ENCODE results near the gene PDE6H.

PDE6H gene

GRCh38 chr12:14974633-14975032 is 1.8 kb downstream of the PDE6H start:
- no peak for DNase-seq (ENCODE audit: low read depth)

- no peak for DNase-seq (ENCODE audit: low read depth)
Observed at GRCh38 chr12:14975457-14975856, 2.6 kb downstream of the PDE6H start.

- no peak for DNase-seq (ENCODE audit: low read depth)
Observed at GRCh38 chr12:14976658-14977057, 3.8 kb downstream of the PDE6H start.

GRCh38 chr12:14979468-14979867 is 6.6 kb downstream of the PDE6H start:
- no peak for DNase-seq (ENCODE audit: low read depth)

DNA sequence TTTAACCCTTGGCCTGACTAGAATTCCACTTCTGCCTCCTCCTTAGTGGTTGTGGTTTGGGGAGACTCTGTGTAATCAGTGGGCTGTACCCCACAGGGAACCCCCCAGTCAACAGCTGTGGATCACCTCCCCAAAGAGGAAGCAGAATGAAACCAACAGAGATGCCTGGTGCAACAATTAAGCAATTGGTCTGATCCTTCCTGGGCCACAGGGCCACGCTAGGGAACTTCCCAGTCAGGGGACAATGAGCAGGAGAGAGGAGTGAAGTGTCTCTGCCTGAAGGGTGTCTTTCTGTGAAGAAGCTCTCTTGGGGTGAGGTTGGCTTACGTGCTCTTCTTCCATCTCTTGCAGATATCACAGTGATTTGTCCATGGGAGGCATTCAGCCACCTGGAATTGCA is 8.2 kb downstream of the PDE6H start:
- DNase-seq (ENCODE audit: low read depth) = no peak

GRCh38 chr12:14982562-14982961 is 9.7 kb downstream of the PDE6H start:
- no peak for DNase-seq (ENCODE audit: low read depth)

DNA sequence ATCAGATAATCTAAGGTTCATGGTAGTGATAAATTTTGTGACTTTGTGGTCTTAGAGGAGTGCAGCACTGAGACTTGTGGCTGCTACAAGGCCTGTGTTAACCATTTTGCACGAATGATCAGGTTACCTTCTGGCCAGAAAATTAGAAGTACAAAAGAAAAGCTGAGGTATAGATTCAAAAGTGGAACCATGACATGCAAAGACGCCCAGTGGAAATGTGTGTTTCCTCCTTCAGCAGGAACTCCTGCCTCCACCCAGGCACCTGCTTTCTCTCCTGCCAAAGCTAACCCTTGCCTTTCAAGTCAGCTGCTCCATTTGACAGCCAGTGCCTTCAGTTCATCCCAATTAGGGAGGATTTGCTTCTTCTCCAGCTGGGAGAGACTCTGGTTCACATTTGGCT is 10.1 kb downstream of the PDE6H start:
- no peak for DNase-seq (ENCODE audit: low read depth)

DNA sequence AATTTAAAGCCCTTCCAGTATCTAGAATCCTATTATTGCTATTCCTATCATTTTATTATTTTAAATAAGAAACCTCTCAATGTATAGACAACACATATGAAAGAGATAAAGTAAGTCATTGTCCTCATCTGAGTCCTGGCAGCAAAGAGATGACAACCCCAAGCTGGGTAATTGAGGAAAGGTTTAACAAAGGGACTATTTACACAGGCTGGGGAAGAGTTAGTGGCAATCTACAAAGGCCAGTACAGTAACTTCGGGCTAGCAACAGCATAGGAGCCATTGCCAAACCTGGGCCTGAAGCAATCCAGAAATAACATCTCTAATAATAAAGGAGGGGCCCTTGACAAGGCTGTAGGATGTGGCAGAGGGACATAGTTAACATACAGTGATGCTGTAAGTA is 11.2 kb downstream of the PDE6H start:
- no peak for DNase-seq (ENCODE audit: low read depth)

DNA sequence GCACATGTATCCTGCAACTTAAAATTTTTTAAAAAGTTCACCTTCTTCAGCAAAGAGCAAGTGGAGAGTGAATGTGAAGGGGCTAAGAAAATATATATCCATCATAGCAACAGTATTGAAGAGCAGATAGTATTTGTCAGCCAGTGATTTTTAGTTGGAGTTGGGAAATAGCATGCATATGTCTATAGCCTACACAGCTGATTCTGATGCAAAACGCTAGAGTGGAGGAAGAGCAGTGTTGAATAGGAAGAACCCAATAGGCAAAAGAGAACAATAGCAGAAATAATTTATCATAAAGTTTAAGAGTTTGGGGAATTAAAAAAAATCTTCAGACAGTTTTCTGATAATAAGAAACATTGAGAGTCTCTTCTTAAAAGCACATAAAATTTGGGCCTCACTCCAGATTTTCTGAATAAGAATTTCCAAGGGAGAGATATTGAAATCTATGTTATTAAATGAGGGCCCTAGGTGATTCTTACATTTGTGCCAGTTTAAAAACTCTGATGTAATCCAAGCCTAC is 12.0 kb downstream of the PDE6H start:
- no peak for DNase-seq (ENCODE audit: low read depth)

GRCh38 chr12:14986449-14986848 is 13.6 kb downstream of the PDE6H start:
- no peak for DNase-seq (ENCODE audit: low read depth)

GRCh38 chr12:14988035-14988434 is 15.2 kb downstream of the PDE6H start:
- DNase-seq (ENCODE audit: low read depth) = no peak

GRCh38 chr12:14989790-14990189 is 16.9 kb downstream of the PDE6H start:
- no peak for DNase-seq (ENCODE audit: low read depth)

- DNase-seq (ENCODE audit: low read depth) = no peak
Observed at GRCh38 chr12:14991069-14991468, 18.2 kb downstream of the PDE6H start.

GRCh38 chr12:14992673-14993072 is 19.8 kb downstream of the PDE6H start:
- DNase-seq (ENCODE audit: low read depth) = no peak

- DNase-seq (ENCODE audit: low read depth) = no peak
Observed at GRCh38 chr12:14993117-14993516, 20.3 kb downstream of the PDE6H start.

DNA sequence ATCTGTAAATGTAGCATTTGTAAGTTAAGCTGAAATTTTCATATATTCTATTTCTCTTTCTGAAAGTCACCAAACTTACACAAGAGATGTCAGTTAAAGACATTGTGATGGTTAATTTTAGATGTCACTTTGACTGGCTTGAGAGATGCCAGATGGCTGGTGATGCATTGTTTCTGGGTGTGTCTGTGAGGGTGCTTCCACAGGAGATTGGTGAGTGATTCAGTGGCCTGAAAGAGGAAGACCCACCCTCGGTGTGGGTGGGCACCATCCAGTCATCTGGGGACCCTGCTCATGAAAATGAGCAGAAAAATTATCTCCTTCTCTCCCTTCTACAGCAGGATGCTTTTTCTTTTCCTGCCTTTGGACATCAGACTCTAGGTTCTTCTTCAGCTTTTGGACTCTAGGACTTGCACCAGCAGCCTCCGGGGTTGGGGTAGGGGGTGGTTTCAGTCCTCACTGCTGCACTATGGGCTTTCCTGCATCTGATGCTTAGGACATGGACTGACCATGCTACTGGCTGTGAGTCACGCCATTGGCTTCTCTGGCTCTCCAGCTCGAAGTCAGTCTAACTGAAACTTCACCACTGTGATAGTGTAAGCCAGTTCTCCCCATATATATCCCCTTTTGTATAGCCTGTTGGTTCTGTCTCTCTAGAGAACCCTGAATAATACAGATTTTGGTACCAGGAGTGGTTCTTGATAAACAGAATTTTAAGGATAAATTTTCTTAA is 20.9 kb downstream of the PDE6H start:
- DNase-seq (ENCODE audit: low read depth) = peak; percentile 51

DNA sequence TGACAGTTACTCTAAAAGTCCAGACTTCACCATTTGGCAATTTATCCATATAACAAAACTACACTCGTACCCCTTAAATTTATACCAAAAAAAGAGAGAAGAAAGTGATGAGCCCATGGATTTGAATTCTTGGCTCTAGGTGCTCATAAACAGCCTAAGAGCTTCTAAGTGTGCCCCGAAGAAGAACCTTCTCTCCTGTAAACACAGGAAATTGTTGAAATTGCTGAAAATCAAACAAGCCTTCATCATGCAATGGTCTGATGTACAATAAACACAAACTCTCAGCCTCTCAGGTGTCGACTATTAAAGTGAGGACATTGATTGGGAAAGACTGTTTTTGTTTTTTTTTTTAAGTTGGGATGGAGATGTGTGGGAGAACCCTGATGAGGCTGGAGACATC is 21.8 kb downstream of the PDE6H start:
- DNase-seq (ENCODE audit: low read depth) = no peak

DNA sequence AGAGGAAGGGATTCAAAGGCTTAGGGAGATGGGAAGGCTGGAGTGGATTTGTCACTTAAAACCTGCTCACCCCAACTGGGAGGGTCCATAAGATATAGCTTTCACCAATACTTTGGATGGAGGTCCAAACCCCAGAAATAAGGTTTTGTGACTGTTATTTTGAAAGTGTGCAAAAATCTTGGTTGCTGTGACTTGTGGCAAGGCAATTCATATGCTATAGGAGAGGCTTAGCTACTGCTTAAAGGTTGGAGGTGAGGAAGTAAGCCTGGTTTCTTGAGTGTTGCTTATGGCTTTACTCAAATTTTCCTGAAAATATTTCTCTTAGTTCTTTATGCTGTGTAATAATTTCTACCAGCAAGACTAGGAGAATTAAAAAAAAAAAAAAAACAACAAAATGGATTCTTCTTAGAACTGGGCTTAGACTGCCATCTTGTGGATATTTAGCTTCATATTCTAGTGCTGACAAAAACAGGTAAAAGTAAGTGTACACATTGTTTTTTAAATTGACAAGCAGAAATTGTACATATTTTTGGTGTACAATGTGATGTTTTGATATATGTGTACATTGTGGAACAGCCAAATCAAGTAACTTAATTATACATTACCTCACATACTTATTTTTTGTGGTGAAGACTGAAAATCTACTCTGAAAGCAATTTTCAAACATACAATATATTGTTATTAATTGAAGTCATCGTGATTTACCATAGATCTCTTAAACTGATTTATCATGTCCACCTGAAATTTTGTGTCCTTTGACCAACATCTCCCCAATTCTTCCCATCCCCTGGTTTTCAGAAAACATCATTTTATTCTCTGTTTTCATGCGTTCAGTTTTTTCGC is 23.0 kb downstream of the PDE6H start:
- DNase-seq (ENCODE audit: low read depth) = peak; percentile 59

GRCh38 chr12:14997998-14998397 is 25.2 kb downstream of the PDE6H start:
- no peak for DNase-seq (ENCODE audit: low read depth)

GRCh38 chr12:14999021-14999694 is 26.3 kb downstream of the PDE6H start:
- DNase-seq (ENCODE audit: low read depth) = no peak

DNA sequence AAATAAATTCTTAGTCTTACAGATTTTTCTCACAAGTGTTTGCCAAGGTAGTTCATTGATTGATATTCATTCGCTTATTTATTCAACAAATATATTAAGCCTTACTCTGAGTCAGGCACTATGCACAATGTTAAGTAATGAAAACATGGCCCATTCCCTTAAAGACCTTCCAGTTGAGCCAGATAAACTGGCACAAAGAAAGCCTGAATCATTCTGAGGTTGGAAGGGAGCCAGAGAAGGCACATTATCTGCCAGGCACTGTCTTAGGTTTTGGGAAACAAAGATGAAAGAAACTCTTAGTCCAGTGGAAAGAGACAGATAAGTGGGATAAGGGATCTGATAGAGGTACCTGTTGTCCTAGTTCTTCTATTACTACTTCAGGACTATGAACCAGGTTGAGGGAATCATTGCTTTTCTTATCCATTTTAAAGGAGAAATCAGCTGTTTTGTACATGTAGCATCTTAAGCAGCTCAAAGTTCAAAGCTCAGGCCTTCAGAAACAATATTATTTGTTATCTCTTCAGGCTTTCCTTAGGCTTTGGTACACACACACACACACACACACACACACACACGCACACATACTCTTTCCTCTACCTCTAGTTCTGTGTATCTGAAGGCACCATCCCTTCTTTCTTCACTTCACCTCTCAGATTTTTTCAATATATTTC is 27.0 kb downstream of the PDE6H start:
- DNase-seq (ENCODE audit: low read depth) = peak; percentile 63

DNA sequence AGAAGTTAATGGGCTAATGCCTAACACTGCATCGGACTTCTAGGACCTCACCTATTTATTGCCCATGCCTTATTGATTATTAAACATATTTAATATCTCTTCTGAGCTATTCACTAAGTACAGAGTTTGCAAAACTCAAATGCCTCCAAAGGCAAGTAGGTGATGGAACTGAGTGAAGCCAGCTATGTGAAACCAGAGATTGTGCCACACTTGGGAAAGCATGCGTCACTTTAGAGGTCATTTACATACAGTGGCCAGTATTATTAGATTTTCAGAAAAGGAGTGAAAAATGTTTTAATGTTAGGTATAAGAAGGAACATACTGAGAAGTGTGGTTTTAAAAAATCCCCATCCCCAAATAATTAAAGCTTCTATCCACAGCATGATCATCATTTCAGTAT is 27.7 kb downstream of the PDE6H start:
- DNase-seq (ENCODE audit: low read depth) = no peak

All from HS-27A (cell line).